HFF-Myc (cell line): Measurements from ENCODE around the gene PLEKHA6.

Experiments used
- DNase-seq: peaks from one replicate; pipeline ENCODE4 v3.0.0-alpha.2; 2011; ENCODE audit warnings: low read depth; ENCODE audit errors: extremely low read depth
- H3K4me3 ChIP-seq: replicated peaks from 2 replicates; pipeline ENCODE4 v1.5.1; 2011; ENCODE audit warnings: low read depth, mild to moderate bottlenecking, control low read depth, low read length
- TF ChIP-seq, protein P1 (sequence below): IDR thresholded peaks from 2 replicates; pipeline ENCODE4 v1.5.1; 2012; ENCODE audit warnings: mild to moderate bottlenecking, low read depth, low read length, control low read depth; ENCODE audit errors: missing control alignments

Gene PLEKHA6, protein sequence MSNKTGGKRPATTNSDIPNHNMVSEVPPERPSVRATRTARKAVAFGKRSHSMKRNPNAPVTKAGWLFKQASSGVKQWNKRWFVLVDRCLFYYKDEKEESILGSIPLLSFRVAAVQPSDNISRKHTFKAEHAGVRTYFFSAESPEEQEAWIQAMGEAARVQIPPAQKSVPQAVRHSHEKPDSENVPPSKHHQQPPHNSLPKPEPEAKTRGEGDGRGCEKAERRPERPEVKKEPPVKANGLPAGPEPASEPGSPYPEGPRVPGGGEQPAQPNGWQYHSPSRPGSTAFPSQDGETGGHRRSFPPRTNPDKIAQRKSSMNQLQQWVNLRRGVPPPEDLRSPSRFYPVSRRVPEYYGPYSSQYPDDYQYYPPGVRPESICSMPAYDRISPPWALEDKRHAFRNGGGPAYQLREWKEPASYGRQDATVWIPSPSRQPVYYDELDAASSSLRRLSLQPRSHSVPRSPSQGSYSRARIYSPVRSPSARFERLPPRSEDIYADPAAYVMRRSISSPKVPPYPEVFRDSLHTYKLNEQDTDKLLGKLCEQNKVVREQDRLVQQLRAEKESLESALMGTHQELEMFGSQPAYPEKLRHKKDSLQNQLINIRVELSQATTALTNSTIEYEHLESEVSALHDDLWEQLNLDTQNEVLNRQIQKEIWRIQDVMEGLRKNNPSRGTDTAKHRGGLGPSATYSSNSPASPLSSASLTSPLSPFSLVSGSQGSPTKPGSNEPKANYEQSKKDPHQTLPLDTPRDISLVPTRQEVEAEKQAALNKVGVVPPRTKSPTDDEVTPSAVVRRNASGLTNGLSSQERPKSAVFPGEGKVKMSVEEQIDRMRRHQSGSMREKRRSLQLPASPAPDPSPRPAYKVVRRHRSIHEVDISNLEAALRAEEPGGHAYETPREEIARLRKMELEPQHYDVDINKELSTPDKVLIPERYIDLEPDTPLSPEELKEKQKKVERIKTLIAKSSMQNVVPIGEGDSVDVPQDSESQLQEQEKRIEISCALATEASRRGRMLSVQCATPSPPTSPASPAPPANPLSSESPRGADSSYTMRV

DNA sequence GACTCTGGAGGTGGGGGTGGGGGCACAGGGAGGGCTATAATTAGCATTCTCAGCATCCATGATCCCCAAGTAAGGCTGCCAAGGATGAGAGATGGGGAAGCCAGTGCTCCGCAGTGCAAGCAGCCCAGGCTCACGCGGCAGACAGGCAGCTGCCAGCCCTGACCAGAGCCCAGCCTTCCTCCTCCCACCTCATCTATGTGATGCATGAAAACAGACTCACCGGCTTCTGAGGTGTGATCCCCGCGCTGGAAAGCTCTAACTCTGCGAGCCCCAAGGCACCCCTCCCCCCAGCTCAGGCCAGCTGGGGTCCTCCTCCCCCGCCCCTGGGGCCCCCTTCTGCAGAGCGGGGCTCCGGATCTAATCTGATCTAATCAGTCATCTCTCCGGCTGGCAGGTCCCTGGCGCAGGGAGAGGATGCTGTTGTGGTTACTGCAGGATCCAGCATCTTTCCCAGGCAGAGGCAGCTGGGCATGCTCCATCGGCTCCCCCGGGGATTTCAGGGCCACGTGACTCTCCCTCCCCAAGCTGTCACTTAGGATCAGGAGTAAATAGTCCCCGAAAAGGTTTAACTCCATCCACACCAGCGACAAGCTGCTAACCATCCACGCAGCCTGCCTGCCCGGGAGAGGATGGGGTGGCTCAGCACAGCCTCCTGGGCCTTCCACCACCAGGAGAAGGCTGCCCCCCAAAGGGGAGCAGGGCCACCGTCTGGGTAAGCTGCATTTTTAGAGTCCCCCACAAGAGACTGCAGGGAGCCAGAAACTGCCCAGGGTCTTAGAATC is at the start of gene PLEKHA6:
Gene PLEKHA6, minus strand, starts transcription at position 456 of the 782 bp plus-strand sequence. CDS start 86,202 bp downstream, outside the sequence.
- DNase-seq = no peak
- H3K4me3 ChIP-seq = no peak within 1 kb of the TSS
- TF ChIP-seq, protein P1, sequence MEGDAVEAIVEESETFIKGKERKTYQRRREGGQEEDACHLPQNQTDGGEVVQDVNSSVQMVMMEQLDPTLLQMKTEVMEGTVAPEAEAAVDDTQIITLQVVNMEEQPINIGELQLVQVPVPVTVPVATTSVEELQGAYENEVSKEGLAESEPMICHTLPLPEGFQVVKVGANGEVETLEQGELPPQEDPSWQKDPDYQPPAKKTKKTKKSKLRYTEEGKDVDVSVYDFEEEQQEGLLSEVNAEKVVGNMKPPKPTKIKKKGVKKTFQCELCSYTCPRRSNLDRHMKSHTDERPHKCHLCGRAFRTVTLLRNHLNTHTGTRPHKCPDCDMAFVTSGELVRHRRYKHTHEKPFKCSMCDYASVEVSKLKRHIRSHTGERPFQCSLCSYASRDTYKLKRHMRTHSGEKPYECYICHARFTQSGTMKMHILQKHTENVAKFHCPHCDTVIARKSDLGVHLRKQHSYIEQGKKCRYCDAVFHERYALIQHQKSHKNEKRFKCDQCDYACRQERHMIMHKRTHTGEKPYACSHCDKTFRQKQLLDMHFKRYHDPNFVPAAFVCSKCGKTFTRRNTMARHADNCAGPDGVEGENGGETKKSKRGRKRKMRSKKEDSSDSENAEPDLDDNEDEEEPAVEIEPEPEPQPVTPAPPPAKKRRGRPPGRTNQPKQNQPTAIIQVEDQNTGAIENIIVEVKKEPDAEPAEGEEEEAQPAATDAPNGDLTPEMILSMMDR = peak; percentile 53

DNA sequence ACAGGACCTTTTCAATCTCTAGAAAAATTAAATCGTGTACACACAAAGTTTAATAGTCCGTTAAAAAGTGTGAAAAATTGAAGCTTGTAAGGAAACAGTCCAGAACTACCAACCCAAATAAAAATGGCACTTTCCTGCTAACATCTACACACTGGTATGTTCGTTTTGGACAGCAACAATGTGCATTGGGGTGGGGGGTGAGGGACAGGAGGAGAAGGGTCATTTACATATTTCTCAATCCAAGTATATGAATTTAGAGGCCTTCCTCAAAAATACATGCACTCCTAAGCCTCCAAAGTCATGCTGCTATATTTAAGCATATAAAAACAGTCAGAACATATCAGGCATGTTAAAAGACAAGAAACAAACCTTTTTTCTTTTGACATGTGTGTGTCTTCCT is 49.4 kb upstream of the PLEKHA6 start:
- TF ChIP-seq, protein P1 = no peak
- DNase-seq = no peak
- peak overlapping the region; percentile 98 for H3K4me3 ChIP-seq

DNA sequence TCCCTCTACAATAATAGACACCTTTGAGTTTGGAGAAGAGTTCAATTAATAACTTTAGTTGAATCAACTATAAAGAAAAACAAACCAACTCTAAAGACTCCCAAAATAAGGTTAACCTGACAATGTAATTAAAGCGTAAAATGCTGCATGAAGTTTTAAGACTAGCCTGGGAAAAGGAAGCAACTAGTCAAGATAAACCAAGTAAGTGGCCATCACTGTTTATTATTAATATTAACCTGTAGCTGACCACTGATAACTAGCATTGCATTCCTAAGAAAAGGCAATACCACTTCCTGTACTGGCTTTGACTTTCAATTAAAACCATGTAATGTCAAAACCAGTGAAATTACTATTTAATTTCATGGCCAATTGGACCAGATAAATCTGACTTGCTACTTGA is 48.9 kb upstream of the PLEKHA6 start:
- DNase-seq = no peak
- peak overlapping the region; percentile 98 for H3K4me3 ChIP-seq
- TF ChIP-seq, protein P1 = no peak

DNA sequence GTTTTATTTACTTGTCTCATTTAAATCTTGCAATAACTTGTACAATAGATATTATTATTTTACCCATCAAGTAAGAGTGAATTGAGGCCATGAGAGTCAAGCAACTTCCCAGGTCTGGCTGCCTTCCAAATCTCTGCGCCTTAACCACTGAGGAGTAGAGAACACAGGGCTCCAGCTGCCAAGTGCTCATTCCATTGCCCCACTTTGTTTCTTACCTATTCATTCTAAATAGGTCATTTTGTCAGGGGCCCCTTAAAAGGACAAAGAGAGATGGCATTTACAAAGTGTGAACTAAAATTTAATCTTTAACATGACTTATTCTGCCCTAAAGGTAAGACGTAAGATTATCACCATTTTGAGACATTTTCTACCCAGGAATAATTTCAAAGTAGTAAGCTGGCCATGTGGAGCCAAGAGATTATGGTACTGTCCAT is 48.4 kb upstream of the PLEKHA6 start:
- TF ChIP-seq, protein P1 = no peak
- no peak for DNase-seq
- H3K4me3 ChIP-seq = peak overlapping the region; percentile 98

DNA sequence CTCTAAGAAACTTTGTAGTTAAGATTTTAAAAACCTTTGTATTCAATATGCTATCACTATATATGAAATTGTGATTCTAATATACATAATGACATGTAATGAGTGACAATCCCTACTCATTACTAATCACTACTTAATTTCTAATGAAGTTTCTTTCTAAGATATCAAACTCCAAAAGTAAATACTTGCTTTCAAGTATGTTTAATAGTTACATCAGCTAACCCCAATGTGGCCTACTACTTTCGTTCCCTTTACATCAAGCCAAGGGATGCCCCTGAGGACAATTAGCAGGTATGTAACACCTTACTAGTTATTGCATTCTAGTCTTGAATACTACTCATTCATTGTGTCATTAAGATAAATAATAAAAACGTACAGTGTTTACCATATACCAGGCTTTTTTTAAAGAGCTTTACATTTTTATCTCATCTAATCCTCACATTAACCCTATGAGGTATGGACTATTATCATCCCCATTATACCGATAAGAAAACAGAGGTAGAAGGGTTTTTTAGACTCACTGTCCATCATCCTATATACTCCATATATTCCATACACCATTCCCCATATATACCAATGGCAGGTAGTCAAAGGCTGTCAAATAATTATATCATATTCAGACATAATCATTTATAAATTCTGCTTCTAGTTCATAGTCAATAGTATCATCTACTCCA is 47.7 kb upstream of the PLEKHA6 start:
- DNase-seq = no peak
- TF ChIP-seq, protein P1 = no peak
- peak overlapping the region; percentile 98 for H3K4me3 ChIP-seq

DNA sequence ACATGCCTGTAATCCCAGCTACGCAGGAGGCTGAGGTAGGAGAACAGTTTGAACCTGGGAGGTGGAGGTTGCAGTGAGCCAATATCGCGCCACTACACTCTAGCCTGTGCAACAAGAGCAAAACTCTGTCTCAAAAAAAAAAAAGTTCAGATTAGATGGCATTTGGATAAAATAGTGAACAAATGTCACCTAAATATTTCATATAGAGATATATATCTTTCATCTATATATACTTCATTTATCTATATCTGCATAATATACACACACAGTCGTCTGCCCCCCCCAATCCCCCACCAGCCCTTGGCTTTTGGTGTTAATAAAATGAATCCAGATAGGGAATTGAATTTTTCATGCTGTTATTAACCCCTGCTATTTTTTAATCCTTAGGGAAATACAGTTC is 46.9 kb upstream of the PLEKHA6 start:
- no peak for DNase-seq
- peak overlapping the region; percentile 98 for H3K4me3 ChIP-seq

More for the DNA sequence above, 46.9 kb upstream of the PLEKHA6 start:
- TF ChIP-seq, protein P1 = no peak
